ENCODE results near the gene ADIPOQ. TPM values are rescaled to one million over a fixed set of nuclear protein-coding genes. Genes with fewer than 3 reads are reported as not detected.
"Not testable (repeated sequence)": the region's sequence is repeated elsewhere in the genome, so short reads cannot be mapped to it uniquely, and the experiment has no call there.

The ADIPOQ gene
- total and polyA plus RNA-seq, 2 donors (not counting 1 experiment from before 2014, with no cell fraction given), result not detected

GRCh38 chr3:186907075-186907474 lies 64.6 kb downstream of the ADIPOQ start:
- Histone ChIP-seq H3K9me3 (ENCODE audit: control extremely low read depth in 1 of 3, control insufficient read depth in 2 of 3, insufficient read depth in 1 of 3, low read length in 2 of 3) (peaks cover 1 to 33% (median 16%) of the 10 kb centered on the region in 3 donors), H3K4me1 (ENCODE audit: control insufficient read depth in 2 of 2, insufficient read depth in 2 of 2, low read length in 2 of 2) (peaks cover 18 to 26% of the 10 kb centered on the region in 2 donors)
- 100% methylated on average over 1 of the region's 3 CpGs for WGBS (ENCODE audit: insufficient coverage)
- Mint-ChIP-seq H3K9me3 (ENCODE audit: insufficient read depth) (peaks cover 24% of the 10 kb centered on the region), H3K27ac (peak overlapping the region; percentile 46), H3K4me1 (peaks cover 34% of the 10 kb centered on the region)
- H4K20me1 ChIP-seq (ENCODE audit: control insufficient read depth, insufficient read depth, low read length, poor library complexity, severe bottlenecking); H2AFZ ChIP-seq (ENCODE audit: insufficient read depth, low read depth, low read length, poor library complexity, severe bottlenecking); H3K27me3 ChIP-seq (replicated peaks in 1 of 4; ENCODE audit: control extremely low read depth in 1 of 4, control insufficient read depth in 3 of 4, insufficient read depth in 4 of 4, low read length in 3 of 4); DNase-seq; H3K36me3 ChIP-seq (replicated peaks in 1 of 2; ENCODE audit: control extremely low read depth in 1 of 2, control insufficient read depth in 1 of 2, extremely low read depth in 1 of 2, insufficient read depth in 2 of 2, low read length in 1 of 2); H3K4me3 Mint-ChIP-seq; H3K4me2 ChIP-seq (replicated peaks; ENCODE audit: low read depth, low read length, poor library complexity, severe bottlenecking); H3K27ac ChIP-seq (ENCODE audit: low read length in 2 of 2); H3K27me3 Mint-ChIP-seq; H3K4me3 ChIP-seq (ENCODE audit: control extremely low read depth in 1 of 5, extremely low read depth in 1 of 5, insufficient read depth in 1 of 5, low read depth in 2 of 5, low read length in 4 of 5); ATAC-seq (ENCODE audit: low read depth); intact Hi-C loops (cut with micrococcal nuclease); H3K79me2 ChIP-seq (ENCODE audit: control insufficient read depth, insufficient read depth, low read length); H3K9ac ChIP-seq (ENCODE audit: low read length): not testable (repeated sequence)
- ChIA-PET CTCF (interaction anchor here (1.2 kb wide), 1 partner anchor 24 kb away, joined by 3 read pairs; no protein-coding TSS in a partner anchor), POLR2A (interaction anchor here (0.9 to 2.8 kb wide), 2 partner anchors 20 to 24 kb away, joined by 3 to 16 read pairs; partner anchors contain the start of gene ST6GAL1)

Other genes starting within 250 kb of the ADIPOQ start
- not detected in 2 replicates for gene AHSG, start 229.7 kb upstream of the ADIPOQ start, total RNA-seq
- not detected in 2 replicates for gene AHSG, start 229.7 kb upstream of the ADIPOQ start, polyA plus RNA-seq
- not detected in 2 replicates for gene FETUB, start 202.3 kb upstream of the ADIPOQ start, total RNA-seq
- gene FETUB, start 202.3 kb upstream of the ADIPOQ start, polyA plus RNA-seq, result not detected in 2 replicates
- not detected in 2 replicates for gene HRG, start 176.7 kb upstream of the ADIPOQ start, total RNA-seq
- not detected in 2 replicates for gene HRG, start 176.7 kb upstream of the ADIPOQ start, polyA plus RNA-seq
- not detected in 2 replicates for gene KNG1, start 125.4 kb upstream of the ADIPOQ start, total RNA-seq
- gene KNG1, start 125.4 kb upstream of the ADIPOQ start, polyA plus RNA-seq, result not detected in 2 replicates
- gene EIF4A2, start 59.1 kb upstream of the ADIPOQ start, total RNA-seq, result 490 and 506 TPM in 2 replicates
- 547 and 1,798 TPM in 2 replicates for gene EIF4A2, start 59.1 kb upstream of the ADIPOQ start, polyA plus RNA-seq
- 17.8 and 21.0 TPM in 2 replicates for gene RFC4, start 36.2 kb upstream of the ADIPOQ start, total RNA-seq
- 20.5 and 23.5 TPM in 2 replicates for gene RFC4, start 36.2 kb upstream of the ADIPOQ start, polyA plus RNA-seq
- gene ST6GAL1, start 87.8 kb downstream of the ADIPOQ start, total RNA-seq, result 563 and 585 TPM in 2 replicates
- gene ST6GAL1, start 87.8 kb downstream of the ADIPOQ start, polyA plus RNA-seq, result 174 and 218 TPM in 2 replicates

All from B cell (primary cell).